Measurements from ENCODE around the gene EID2B.

Gene EID2B

GRCh38 chr19:39499932-39500331 is 32.7 kb downstream of the EID2B start:
- DNase-seq, result no peak

GRCh38 chr19:39498798-39499642 is 33.6 kb downstream of the EID2B start, which contains the start of gene DLL3:
Gene DLL3, plus strand, starts transcription at chr19:39498947. Its CDS starts 28 bp downstream, at chr19:39498975.
- peak in 1 of 51 donors; percentile 23 for DNase-seq

- peak in 22 of 51 donors; percentile 4 to 60 (median 18) for DNase-seq
Observed at GRCh38 chr19:39497996-39498797, 34.5 kb downstream of the EID2B start.

- DNase-seq, result peak in 2 of 51 donors; percentile 2 to 5
Observed at GRCh38 chr19:39497701-39497995, 35.0 kb downstream of the EID2B start.

- no peak for DNase-seq
Observed at GRCh38 chr19:39496063-39496462, 36.6 kb downstream of the EID2B start.

DNA sequence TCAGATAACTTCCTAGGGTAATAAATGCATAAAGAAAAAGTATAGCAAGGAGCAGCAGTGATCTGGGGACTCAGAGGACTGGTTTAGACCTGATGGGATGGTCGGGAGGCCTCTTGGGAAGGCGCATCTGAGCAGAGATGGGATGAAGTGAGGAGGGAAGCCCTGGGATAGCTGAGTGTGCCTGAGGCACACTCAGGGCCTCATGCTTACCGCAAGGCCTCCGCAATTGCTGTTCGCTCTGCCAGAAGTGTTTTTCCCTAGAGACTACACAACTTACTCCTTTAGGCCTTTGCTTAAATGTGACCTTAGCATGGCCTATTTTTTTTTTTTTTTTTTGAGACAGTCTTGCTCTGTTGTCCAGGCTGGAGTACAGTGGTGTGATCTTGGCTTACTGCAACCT is 38.0 kb downstream of the EID2B start:
- no peak for DNase-seq

- DNase-seq, result no peak
Observed at GRCh38 chr19:39492788-39493187, 39.9 kb downstream of the EID2B start.

DNA sequence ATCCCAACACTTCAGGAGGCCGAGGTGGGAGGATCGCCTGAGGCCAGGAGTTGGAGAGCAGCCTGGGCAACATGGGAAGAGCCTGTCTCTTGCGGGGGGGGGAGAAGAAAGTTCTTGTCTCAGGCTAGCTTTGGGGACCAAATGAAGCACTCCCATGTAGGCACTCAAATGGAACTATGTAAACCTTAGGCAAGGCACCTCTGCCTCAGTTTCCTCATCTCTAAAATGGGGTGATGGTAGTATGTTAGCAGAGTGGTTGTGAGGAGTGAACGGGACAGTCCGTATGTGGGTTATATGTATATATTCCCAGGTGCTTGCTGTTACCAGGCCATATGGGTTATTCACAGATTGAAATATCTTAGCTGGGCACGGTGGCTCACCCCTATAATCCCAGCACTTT is 40.4 kb downstream of the EID2B start:
- no peak for DNase-seq

GRCh38 chr19:39489756-39490155 is 42.9 kb downstream of the EID2B start:
- DNase-seq, result no peak

- no peak for DNase-seq
Observed at GRCh38 chr19:39483141-39483540, 49.5 kb downstream of the EID2B start.

DNA sequence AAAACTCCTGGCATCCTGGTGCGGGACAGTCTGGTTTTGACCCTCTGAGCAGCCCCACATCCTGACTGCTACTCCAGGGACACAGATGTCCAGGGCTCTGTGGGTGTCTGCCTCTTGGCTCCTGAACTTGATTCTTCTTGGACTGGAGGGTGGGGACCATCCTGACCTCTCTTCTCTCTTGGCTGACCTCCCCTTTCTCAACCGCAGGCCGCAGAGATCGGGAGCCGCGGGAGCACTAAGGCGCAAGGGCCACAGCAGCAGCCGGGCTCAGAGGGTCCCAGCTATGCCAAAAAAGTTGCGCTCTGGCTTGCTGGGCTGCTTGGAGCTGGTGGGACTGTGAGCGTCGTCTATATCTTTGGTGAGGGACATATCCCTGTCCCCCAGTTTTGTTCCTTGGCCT is 51.0 kb downstream of the EID2B start:
- no peak for DNase-seq

- no peak for DNase-seq
Observed at GRCh38 chr19:39481229-39481545, 51.5 kb downstream of the EID2B start.

Measured in hypothalamus (tissue), 51 donors.